H1 (cell line): ENCODE measurements around the gene DDR1.

Experiments
- BACH1 ChIP-seq: IDR thresholded peaks from 2 replicates; pipeline ENCODE4 v1.6.1; 2012; ENCODE audit warnings: low read length, improper control_type of control experiment
- CREB1 ChIP-seq: IDR thresholded peaks from 2 replicates; pipeline ENCODE4 v1.6.1; 2012; ENCODE audit warnings: inconsistent platforms
- CTCF ChIP-seq, 3 experiments: IDR thresholded peaks; 1 replicate in 2 of 3; 2 replicates in 1 of 3; pipeline versions ENCODE4 v1.5.1 to v1.6.1; 2011; ENCODE audit warnings: low read length in 3 of 3, mild to moderate bottlenecking in 3 of 3, inconsistent platforms in 2 of 3, low read depth in 1 of 3, moderate library complexity in 1 of 3; ENCODE audit not compliant: insufficient read depth in 1 of 3; ENCODE audit errors: control extremely low read depth in 1 of 3
- EP300 ChIP-seq, 2 experiments: IDR thresholded peaks; 1 replicate in 1 of 2; 2 replicates in 1 of 2; pipeline ENCODE4 v1.6.1; 2011 to 2012; ENCODE audit warnings: low read depth in 2 of 2, low read length in 2 of 2, mild to moderate bottlenecking in 2 of 2, borderline replicate concordance in 1 of 2, inconsistent platforms in 1 of 2, moderate library complexity in 1 of 2
- POLR2A ChIP-seq, 2 experiments: IDR thresholded peaks; 1 replicate in 1 of 2; 2 replicates in 1 of 2; pipeline ENCODE4 v1.6.1; 2011; ENCODE audit warnings: low read depth in 2 of 2, low read length in 2 of 2, mild to moderate bottlenecking in 2 of 2; ENCODE audit errors: control extremely low read depth in 1 of 2
- TEAD4 ChIP-seq: IDR thresholded peaks from 2 replicates; pipeline ENCODE4 v1.6.1; 2012; ENCODE audit warnings: low read depth, low read length, inconsistent platforms, mixed read lengths
- YY1 ChIP-seq: IDR thresholded peaks from 2 replicates; pipeline ENCODE4 v1.6.1; 2011; ENCODE audit warnings: low read depth, mild to moderate bottlenecking, low read length

GRCh38 chr6:30881392-30882203 lies 2.7 kb upstream of the DDR1 start:
- TF ChIP-seq EP300 (IDR thresholded peaks at IDR 0.05; ENCODE audit: borderline replicate concordance in 1 of 2, low read depth in 2 of 2, low read length in 2 of 2) (no peak), CREB1 (no peak), POLR2A (IDR thresholded peaks at IDR 0.05; ENCODE audit: control extremely low read depth in 1 of 2, low read depth in 2 of 2, low read length in 2 of 2) (no peak), YY1 (no peak), BACH1 (no peak), CTCF (IDR thresholded peaks at IDR 0.05; ENCODE audit: control extremely low read depth in 1 of 3, insufficient read depth in 1 of 3, low read depth in 1 of 3, low read length in 3 of 3) (no peak), TEAD4 (no peak)
